ENCODE measurements around the gene ASS1.

DNA sequence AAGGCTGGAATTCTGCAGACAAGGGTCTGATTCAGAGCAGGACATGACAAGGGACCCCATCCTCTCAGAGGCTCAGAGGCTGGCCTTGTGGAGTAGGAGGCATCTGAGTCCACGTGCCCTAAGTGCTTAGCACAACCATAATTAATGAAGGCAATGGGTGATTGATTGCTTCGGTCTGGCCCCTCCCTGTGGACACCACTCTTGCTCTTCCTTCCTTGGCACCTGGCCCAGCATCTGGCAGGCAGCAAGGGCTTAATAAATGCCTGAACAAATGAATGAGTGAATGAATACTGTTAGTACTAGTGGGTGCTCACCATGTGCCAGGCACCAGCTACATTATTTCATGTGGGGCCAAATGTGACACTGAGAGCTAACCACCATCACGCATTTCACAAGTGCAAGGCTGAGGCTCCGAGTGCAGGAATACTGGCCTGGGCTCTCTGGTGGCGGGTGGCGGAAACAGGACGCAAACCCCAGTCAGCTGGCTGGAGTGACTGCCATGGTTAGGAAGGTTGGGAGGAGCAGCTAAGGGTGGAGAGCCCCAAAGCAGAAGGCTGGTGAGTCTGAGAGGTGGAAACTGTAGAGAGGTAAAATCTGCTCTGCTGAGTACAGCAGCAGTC is 53.6 kb downstream of the ASS1 start:
- TF ChIP-seq CTCF (IDR thresholded peaks at IDR 0.05; ENCODE audit: insufficient read depth, low read depth, low read length): no peak
- no peak for TF ChIP-seq EZH2 (IDR thresholded peaks at IDR 0.05; ENCODE audit: insufficient read depth, low read length)

Data from astrocyte (in vitro differentiated cells and primary cell).